ENCODE data around the gene SPATA31E1.

Gene SPATA31E1

DNA sequence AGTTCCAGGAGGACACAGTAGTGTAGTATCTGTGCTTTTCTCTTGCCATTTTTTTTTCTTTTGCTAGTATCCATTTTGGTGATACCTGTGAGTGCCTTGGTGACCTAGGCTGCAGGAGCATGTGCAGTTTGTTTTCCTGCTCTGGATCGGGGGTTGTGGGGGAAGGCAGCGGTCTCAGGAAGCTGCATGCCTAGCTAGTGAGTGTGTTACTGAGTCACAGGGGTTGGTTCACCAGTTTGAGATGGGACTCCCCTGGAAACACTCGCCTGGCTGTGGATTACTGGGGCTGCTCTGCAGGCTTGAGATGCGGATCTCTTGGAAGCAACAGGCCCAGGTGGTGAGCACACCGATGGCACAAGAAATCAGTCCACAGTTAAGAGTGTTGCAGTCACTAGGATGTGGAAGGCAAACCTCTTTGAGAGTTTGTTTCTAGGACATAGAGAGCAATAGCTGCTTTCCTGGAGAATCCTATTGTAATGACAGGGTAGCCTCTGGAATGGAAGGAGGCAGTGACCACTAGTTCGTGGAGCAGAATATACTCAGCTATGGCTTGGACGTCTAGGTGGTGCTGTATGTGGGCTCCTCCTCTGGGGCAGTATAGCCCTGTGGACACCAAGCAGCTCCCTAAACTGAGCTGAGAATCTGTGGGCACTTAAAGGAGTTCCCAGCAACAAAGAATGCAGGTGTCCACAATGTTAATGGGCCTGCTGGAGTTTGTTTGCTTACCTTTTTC lies 20.0 kb upstream of the SPATA31E1 start:
- no peak for DNase-seq (ENCODE audit: low read depth in 2 of 3, low spot score in 2 of 3)

DNA sequence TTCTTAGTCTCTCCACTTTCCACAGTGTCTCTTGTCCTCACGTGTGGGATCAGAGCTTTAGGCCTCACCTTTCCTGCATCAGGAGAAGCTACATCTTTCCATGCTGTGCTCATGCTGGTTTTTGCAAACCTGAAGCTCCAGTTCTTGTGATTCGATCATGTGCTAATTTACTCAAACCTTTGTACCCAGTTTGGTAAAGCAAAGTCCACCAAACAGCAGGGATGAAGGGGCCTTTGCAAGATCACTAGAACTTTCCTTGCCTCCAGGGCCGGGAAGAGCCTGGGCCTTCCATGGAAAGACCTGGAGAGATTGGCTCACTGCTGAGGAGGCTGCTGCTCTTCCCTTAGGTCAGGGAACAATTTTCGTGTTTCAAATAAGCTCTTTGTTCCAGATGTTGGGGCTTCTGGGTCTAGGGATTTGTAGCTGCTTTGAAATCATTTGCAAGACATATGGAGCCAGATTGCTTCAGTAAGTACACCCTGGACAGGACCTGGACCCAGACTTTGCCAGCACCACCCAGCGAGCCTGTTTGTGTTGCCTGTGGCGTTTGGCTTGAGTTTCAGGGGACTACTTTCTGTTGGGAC lies 18.7 kb upstream of the SPATA31E1 start:
- no peak for DNase-seq (ENCODE audit: low read depth in 2 of 3, low spot score in 2 of 3)

GRCh38 chr9:87864915-87865314 lies 17.8 kb upstream of the SPATA31E1 start:
- DNase-seq (ENCODE audit: low read depth in 2 of 3, low spot score in 2 of 3), result no peak

DNA sequence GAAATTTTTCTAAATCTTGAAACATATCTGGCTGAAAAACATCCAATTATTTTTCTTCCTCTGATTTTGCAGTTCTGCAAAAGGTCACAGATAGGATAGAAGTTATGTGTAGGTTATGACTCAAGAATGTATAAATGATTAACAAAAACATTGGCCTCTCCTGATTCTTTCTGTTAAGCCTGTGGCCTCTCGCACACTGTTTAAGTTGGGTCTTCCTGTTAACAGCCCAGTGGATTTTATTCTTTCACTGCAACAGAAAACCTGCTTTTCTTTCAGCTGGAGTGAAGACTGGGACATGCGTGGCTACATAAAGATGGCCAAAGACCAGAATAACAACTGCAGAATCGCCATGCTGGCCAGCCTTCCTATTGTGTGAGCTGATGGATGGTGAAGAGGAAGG lies 17.1 kb upstream of the SPATA31E1 start:
- no peak for DNase-seq (ENCODE audit: low read depth in 2 of 3, low spot score in 2 of 3)

DNA sequence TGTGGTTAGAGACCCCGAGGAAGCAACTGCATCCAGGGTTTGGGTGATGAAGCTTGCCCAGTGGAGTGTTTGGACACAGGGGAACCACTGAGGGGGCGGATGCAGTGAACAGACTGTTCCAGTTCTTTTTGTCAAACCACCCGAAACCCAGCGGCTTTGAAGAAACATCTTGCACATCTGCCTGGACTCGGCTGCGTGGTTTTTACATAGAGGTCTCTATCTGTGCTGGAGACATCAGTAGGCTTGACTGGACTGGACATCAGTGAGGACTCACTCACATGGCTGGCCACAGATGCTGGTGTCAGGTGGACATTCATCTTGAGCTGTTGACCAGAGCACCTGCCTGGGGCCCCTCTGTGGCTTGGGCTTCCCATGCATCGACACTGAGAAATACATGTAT lies 15.3 kb upstream of the SPATA31E1 start:
- no peak for DNase-seq (ENCODE audit: low read depth in 2 of 3, low spot score in 2 of 3)

- DNase-seq (ENCODE audit: low read depth in 2 of 3, low spot score in 2 of 3), result no peak
Observed at GRCh38 chr9:87868175-87868574, 14.5 kb upstream of the SPATA31E1 start.

DNA sequence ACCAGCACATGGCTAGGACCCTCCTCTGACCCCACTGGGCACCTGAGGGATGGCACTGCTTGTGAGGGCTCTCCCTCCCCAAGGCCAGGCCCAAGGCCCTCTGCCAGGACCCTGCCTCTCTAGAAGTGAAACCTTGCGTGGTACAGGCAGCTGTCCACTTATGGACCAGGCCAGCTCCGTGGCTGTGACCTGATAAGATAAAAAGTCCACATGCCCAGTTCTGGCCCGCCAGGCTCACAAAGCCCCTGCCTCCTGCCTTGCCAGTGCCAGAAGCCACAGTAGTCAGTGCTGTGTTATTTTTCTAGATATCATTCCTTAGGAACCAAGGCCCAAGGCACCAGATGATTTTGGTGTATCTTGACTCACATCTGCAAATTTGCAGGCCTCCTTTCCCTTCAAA lies 14.0 kb upstream of the SPATA31E1 start:
- DNase-seq (ENCODE audit: low read depth in 2 of 3, low spot score in 2 of 3), result no peak

- DNase-seq (ENCODE audit: low read depth in 2 of 3, low spot score in 2 of 3), result no peak
Observed at GRCh38 chr9:87869082-87869481, 13.6 kb upstream of the SPATA31E1 start.

DNA sequence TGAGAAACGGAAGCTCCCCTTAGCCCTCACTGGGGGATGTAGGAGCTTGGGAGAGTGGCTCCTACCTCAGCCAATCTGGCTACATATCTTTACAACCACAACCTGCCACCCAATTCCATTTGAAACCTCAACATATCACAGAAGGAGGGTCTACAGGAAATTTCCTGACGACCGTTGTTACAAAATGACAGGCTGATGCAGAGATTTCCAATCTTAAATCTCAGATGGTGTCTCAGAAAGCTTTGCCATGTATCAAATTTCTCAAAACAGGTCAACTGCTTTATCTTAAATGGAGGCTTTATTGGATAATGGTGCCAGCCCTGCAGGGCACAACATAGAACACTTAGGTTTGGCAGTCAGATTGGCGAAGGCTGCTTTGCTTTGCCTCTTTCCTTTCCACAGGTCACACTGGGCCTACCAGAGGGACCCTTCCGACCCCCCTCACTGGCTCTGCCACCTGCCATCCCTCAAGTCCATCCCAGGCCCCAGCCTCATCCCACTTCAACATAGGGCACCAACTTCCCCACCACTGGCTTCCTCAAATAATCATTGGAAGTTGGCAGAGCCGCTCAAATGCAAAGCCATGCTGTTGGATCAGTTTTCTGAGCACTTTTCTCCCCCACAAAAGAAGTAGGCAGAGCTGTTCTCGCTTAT lies 11.1 kb upstream of the SPATA31E1 start:
- no peak for DNase-seq (ENCODE audit: low read depth in 2 of 3, low spot score in 2 of 3)

DNA sequence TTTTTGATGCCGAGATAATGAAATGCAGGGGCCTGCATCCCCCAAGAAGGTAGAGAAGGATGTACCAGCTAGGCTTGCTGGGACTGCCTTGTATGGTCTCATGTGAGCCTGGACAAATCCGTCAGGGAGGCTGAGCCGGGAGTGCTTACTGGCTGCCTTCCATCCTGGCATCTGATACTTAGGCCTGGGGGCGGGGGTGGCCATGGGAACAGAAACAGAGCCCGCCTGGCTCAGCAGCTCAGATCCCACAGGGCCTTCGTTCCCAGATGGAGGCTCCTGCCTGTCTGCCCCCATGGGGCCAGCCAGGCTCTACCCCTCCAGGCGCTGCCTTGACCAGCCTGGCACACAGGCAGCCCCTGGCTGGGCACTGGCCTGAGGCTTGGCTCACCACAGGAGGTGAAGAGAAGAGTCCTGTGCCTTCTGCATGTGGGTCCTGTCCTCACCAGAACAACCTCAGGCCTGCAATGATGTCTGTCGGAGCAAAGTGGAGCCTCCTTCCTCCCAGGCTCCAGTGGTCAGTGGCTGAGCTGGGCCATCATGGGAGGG lies 10.5 kb upstream of the SPATA31E1 start:
- no peak for DNase-seq (ENCODE audit: low read depth in 2 of 3, low spot score in 2 of 3)

- DNase-seq (ENCODE audit: low read depth in 2 of 3, low spot score in 2 of 3), result no peak
Observed at GRCh38 chr9:87873607-87874303, 8.9 kb upstream of the SPATA31E1 start.

GRCh38 chr9:87874304-87874623 lies 8.4 kb upstream of the SPATA31E1 start:
- no peak for DNase-seq (ENCODE audit: low read depth in 2 of 3, low spot score in 2 of 3)

DNA sequence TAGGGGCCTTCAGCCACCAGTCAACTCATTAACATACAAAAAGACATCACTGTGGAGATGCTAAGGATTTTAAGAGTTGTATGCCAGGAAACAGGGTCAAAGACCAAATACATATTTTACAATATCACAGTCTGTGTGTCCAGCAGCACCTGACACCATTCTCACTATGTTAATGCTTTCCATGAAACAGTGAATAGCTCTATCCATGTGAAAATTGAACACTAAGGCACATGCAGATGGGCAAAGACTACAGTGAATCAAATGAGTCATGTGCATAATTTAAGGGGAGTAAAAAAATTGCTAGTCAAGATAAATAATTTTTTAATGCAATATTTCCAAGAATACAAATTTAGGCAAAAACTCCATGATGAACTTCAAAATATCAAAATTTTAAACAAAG lies 7.6 kb upstream of the SPATA31E1 start:
- no peak for DNase-seq (ENCODE audit: low read depth in 2 of 3, low spot score in 2 of 3)

GRCh38 chr9:87875831-87876545 lies 6.7 kb upstream of the SPATA31E1 start:
- no peak for DNase-seq (ENCODE audit: low read depth in 2 of 3, low spot score in 2 of 3)

DNA sequence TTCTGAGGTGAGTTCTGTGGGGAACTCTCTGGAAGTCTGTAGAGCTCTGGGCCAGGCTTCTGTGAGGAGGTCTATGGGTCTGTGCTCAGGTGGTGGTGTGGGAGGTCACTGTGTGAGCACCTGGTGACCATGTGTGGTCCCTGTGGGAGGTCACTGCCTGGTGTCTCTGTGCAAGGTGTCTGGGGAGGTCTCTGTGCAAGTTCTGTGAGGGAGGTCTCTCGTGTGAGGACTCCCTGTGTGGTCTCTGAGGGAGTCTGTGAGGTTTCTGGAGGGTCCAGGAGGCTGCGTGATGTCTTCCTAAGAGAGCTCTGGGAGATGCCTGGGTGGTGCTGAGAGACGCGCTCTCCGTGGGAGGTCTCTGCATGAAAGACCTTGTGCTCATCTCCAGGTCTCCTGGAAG lies 6.0 kb upstream of the SPATA31E1 start:
- DNase-seq (ENCODE audit: low read depth in 2 of 3, low spot score in 2 of 3), result no peak

DNA sequence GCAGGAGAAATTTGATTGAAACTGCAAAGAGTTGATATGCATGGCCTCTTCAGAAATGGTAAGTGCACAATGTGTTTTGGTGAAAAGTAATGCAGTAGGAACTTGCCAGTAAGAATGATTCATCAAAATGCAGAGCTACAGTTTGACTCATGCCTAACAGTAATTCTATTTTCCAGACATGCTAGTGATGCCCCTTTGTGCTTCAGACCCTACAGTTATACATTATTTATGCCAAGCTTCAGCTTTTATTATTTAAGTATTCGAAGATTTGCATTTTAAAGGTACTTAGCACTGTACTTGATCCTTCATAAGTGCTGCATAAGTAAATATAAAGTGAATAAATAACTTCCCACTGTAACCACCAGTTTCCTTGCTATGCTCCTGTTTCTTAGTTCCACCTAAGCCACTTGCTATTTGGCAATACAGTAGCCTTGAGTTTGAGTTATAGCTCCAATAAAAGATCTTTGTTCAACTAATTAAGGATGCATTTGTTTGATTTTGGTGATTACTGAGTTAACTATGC lies 3.6 kb upstream of the SPATA31E1 start:
- DNase-seq (ENCODE audit: low read depth in 2 of 3, low spot score in 2 of 3), result no peak

- DNase-seq (ENCODE audit: low read depth in 2 of 3, low spot score in 2 of 3), result no peak
Observed at GRCh38 chr9:87880116-87880515, 2.6 kb upstream of the SPATA31E1 start.

GRCh38 chr9:87880683-87881082 lies 2.0 kb upstream of the SPATA31E1 start:
- no peak for DNase-seq (ENCODE audit: low read depth in 2 of 3, low spot score in 2 of 3)

GRCh38 chr9:87883274-87883673 lies 597 bp downstream of the SPATA31E1 start:
- DNase-seq (ENCODE audit: low read depth in 2 of 3, low spot score in 2 of 3), result no peak

GRCh38 chr9:87883990-87884389 lies 1.3 kb downstream of the SPATA31E1 start:
- no peak for DNase-seq (ENCODE audit: low read depth in 2 of 3, low spot score in 2 of 3)

All from activated CD8-positive, alpha-beta memory T cell treated with anti-CD3 and anti-CD28 coated beads for 48 hours (primary cell).